Limb (tissue), 2 donors: Measurements from ENCODE around the gene ATXN1.

Experiments used
- DNase-seq, 2 donors: peaks; one replicate each; pipeline ENCODE4 v3.0.0-alpha.2; 2016; ENCODE audit errors: extremely low spot score in 2 of 2

The ATXN1 gene

GRCh38 chr6:16450821-16451220, 310.4 kb downstream of the ATXN1 start:
- no peak for DNase-seq

DNA sequence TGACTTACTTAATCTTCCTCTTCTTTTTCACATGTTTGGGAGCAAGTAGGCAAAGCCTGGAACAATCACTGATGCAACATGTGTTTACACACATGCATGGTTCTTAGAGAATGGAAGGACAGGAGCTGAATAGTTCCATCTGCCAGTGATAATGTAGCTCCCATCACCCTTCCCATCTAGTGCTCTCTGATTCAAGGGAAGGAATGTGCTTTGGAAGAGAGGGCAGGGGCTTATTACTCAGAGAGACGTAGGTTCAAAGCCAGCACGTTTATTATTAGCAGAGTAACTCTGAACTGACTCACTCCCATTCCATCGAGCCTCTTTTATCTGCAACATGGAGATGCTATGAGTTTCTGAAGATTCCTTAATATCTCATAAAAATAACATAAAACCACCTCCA, 311.0 kb downstream of the ATXN1 start:
- DNase-seq, result no peak

GRCh38 chr6:16446273-16446672, 315.0 kb downstream of the ATXN1 start:
- DNase-seq, result no peak

GRCh38 chr6:16442031-16442430, 319.2 kb downstream of the ATXN1 start:
- DNase-seq, result no peak

DNA sequence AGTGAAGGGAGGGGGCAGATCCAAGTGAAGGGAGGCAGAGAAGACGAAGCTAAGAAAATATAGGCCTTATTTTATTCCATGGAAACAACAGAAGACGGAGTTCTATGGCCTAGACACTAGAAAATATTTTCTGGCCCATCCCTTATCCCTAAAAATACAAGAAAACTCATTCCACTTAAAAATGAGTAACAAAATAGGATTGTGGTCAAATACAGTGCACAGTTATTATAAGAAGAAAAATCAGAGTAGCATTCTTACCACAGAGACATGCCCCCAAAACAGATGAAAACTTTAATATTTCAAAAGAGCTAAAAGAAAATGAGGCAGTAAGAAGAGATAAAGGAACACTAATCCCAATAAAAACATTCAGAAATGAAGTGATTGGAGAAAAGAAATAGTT, 320.0 kb downstream of the ATXN1 start:
- no peak for DNase-seq

DNA sequence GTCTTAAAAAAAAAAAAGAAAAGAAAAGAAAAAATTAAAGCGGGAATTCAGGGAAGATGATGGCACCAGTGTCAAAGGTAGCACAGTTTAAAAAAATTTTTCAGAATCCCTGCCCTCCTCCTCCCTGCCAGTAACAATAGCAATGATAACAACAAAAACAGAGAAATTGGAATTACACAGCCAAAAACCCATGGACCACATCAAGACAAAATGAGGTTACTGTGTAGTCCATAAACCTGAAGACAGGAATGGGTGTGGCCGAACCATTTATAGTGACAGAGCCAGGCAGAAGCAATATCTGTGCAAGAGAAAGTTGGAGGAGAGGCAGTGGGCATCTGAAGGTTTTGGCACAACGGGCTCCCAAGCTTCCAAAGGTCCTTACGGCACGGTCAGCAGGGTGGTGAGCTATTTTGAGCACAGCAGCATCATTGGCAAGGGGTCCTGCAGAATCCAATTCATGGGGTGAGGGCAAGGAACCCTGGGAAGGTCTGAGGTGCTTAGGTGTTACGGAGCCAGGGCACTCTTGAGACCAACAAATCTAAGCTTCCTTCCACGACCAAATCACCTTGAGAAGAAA, 320.5 kb downstream of the ATXN1 start:
- DNase-seq, result no peak

- DNase-seq, result no peak
Measured at GRCh38 chr6:16438718-16439591, 322.3 kb downstream of the ATXN1 start.

DNA sequence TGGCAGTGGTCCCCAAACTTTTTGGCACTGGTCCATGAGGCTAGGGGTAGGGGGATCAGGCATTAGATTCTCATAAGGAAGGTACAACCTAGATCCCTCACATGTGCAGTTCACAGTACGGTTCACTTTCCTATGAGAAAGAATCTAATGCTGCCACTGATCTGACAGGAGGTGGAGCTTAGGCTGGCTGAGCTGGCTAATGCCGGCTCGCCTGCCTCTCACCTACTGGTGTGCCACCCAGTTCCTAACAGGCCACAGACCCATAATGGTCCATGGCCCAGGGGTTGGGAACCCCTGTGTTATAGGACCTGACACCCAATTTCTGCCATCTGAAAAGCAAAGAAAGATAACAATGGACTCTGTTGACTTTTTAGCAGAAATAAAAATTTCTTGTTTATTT, 323.3 kb downstream of the ATXN1 start:
- DNase-seq, result no peak

GRCh38 chr6:16437095-16437494, 324.2 kb downstream of the ATXN1 start:
- no peak for DNase-seq

GRCh38 chr6:16436550-16436949, 324.7 kb downstream of the ATXN1 start:
- DNase-seq, result no peak

DNA sequence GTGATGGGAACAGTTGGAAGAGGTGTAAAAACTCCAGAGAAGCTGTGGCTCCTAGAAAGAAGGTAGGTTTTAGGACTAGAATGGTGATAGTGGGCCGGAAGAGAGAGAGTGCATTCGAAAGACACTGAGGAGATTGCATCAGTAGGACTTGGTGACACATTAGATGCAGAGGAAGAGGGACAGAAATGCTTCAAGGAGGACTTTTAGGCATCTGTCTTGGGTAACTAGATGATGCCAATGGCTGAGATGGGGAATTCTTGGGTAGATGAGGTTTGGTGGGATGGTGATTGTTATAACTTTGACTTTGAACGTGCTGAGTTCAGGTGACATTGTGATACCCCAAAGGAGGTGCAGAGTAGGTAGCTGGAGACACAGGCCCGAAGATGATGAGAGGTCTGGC, 326.4 kb downstream of the ATXN1 start:
- no peak for DNase-seq

DNA sequence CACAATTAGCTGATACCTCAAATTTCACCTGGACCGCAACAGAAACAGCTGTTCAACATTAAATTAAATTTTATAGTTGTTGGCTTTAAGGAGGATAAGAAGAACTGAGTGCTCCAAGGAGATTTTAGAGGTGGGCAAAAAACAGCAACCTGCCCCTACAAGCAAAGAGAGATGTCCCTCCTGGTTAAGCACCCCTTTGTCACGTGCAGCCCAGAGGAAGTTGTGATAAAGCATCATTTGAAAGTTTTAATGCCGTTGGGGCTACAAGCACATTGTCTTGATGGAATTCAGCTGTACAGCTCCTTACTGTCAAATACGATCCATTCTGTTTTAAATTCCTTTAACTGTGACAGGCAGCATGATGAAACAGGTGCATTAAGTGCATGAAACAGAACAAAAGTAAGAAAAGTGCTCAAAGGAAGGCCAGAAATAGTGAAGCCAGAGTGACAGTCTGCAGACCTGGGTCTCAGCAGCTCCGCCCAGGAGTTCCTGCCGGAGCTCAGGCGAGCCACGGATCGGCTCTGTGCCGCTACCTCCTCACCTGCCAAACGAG, 327.8 kb downstream of the ATXN1 start:
- DNase-seq, result no peak

DNA sequence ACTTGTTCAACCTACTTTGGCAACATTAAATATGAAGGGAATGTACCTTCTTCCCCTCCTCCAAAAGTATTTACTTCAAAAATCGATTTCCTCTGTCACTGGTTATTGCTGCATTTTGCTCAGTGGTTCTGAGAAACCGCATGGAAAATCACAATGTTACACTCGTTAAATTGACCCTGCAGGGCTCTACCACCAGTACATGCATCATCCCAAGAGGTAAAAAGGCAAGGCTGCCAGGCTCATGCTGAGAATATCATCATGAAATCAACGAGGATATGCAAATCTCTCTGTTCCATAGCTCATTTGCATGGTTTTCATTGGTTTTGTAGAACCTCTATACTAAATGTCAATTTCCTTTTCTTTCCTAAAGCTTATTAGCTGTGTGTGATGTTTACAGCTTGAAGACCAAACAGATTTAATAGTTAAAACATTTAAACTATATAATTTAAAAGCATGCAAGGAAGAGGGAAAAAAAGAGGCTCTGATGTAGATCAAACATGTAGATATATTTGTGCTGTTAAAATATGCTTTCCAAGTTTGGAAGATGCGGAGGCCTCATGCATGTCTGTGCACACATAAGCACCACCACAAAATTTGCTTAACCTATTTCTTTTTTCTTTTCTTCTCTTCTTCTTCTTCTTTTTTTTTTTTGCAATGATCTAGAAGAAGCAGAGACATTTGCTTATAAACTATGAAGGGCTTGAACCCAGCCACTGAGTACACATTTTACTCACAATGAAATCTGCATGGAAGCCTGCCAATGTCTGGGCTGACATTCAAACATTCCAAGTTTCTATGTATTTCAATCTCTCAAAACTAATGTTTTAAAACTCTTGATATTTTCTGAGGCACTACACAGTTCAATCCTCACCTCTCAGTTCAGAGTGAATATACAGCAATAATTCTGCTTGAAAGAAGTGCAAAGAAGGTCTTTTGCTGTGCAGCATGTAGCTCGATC, 328.9 kb downstream of the ATXN1 start:
- DNase-seq, result peak in 1 of 2 donors; percentile 63

DNA sequence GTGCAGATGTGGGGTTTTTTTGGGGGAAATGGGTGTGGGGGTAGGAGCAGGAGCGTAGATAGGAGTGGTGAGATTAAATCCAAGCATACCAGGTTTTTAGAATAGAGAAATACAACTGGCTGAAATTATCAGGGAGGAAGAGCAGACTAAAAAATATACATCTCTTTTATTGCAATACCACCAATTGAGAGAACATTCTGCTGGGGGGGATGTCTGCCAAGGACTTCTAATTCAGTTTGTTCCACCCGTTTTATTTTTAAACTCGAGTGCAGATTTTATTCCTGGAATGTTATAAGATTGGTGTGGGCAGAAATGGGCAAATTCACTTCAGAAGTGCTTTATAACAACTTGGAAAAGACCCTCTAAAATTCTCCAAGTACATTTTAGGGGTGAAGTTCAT, 330.2 kb downstream of the ATXN1 start:
- DNase-seq, result peak in 1 of 2 donors; percentile 45

DNA sequence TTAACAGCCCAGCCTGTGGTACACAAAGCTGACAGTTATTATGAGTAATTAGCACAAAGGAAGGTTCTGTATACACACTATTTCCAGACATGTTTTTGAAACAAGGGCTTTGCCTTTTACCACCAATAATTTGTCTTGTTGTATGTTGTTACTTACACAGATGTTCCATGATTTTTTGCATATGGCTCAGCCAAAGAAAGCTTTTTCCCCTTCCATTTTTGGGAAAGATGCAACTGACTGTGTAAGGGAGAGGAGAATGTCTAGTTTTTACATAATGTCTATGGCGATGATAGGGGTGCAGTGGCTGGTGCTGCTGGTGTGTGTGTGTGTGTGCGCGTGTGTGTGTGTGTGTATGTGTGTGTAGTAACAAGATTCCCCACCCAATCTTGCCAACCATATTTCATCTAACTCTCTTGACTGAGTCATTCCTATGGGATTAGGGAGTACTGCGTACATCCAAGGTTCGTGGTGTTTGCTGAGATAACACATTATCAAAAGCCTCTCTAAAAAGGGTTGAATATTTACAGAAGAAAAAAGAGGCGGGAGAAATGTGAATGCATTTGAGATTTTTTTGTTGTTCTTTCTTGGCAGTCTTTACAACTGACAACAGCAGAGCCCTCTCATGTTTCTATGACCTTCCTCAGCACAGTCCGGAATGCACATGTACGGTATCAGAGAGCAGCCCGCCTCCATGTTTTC, 330.7 kb downstream of the ATXN1 start:
- peak in 1 of 2 donors; percentile 45 for DNase-seq

DNA sequence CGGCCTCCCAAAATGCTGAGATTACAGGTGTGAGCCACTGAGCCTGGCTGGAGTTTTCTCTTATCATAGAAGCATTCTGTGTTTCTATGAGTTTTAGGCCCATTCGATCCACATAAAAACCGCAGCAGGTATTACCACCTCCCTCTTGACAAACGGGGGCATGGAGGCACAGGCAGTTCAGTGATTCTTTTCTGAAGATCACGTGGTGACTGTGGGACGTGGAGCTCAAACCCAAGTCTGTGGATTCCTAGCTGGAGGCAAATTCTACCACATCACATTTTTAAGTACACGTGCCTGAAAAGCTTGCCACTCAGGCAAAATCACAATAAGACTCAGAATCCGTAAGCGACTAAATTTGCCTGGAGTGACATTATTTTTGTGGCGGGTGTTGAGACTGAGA, 331.6 kb downstream of the ATXN1 start:
- no peak for DNase-seq

GRCh38 chr6:16427124-16427523, 334.1 kb downstream of the ATXN1 start:
- no peak for DNase-seq

GRCh38 chr6:16425881-16426615, 335.2 kb downstream of the ATXN1 start:
- DNase-seq, result no peak

GRCh38 chr6:16421462-16421960, 339.7 kb downstream of the ATXN1 start:
- DNase-seq, result no peak
